Astrocyte (in vitro differentiated cells and primary cell): ENCODE results near the gene BIRC6.
"Not testable (repeated sequence)": the region's sequence is repeated elsewhere in the genome, so short reads cannot be mapped to it uniquely, and the experiment has no call there.

Experiments used
- EZH2 ChIP-seq: IDR thresholded peaks from 2 replicates; pipeline ENCODE4 v1.6.1; 2012; ENCODE audit warnings: mild to moderate bottlenecking, low read length, inconsistent platforms; ENCODE audit not compliant: insufficient read depth
- TF ChIP-seq, protein P1 (sequence below): IDR thresholded peaks from 2 replicates; pipeline ENCODE4 v1.5.1; 2011; ENCODE audit warnings: low read depth, mild to moderate bottlenecking, inconsistent platforms, low read length, moderate library complexity; ENCODE audit not compliant: insufficient read depth

GRCh38 chr2:32350797-32351196 lies 6.0 kb upstream of the BIRC6 start:
- TF ChIP-seq, protein P1, sequence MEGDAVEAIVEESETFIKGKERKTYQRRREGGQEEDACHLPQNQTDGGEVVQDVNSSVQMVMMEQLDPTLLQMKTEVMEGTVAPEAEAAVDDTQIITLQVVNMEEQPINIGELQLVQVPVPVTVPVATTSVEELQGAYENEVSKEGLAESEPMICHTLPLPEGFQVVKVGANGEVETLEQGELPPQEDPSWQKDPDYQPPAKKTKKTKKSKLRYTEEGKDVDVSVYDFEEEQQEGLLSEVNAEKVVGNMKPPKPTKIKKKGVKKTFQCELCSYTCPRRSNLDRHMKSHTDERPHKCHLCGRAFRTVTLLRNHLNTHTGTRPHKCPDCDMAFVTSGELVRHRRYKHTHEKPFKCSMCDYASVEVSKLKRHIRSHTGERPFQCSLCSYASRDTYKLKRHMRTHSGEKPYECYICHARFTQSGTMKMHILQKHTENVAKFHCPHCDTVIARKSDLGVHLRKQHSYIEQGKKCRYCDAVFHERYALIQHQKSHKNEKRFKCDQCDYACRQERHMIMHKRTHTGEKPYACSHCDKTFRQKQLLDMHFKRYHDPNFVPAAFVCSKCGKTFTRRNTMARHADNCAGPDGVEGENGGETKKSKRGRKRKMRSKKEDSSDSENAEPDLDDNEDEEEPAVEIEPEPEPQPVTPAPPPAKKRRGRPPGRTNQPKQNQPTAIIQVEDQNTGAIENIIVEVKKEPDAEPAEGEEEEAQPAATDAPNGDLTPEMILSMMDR, result not testable (repeated sequence)
- TF ChIP-seq EZH2, result not testable (repeated sequence)
